T47D (cell line): ENCODE data around the gene MBNL2.

Experiments used
- DNase-seq, 2 experiments: peaks; one replicate each; pipeline versions ENCODE4 v3.0.0 to v3.0.0-alpha.2; 2011 to 2012; ENCODE audit warnings: low read depth in 1 of 2, low spot score in 1 of 2
- JUND ChIP-seq: IDR thresholded peaks from 2 replicates; pipeline ENCODE4 v1.6.1; 2012; ENCODE audit warnings: low read depth
- in situ Hi-C: cut with HindIII; loops from 2 replicates; pipeline ENCODE4 v1.10.0; 2016; ENCODE audit warnings: low sequenced_read_pairs, low pct_unique_long_range_greater_than_20kb

The MBNL2 gene

GRCh38 chr13:97426695-97427094 lies 204.6 kb downstream of the MBNL2 start:
- in situ Hi-C loops: no loop called here
- TF ChIP-seq JUND: no peak
- no peak for DNase-seq

- TF ChIP-seq JUND: no peak
- in situ Hi-C loops: no loop called here
- DNase-seq: no peak
Measured at GRCh38 chr13:97429681-97430081, 207.5 kb downstream of the MBNL2 start.

GRCh38 chr13:97430296-97430695 lies 208.2 kb downstream of the MBNL2 start:
- no peak for TF ChIP-seq JUND
- no peak for DNase-seq
- in situ Hi-C loops: no loop called here

- TF ChIP-seq JUND: no peak
- no peak for DNase-seq
- in situ Hi-C loops: no loop called here
Measured at GRCh38 chr13:97431171-97431764, 209.1 kb downstream of the MBNL2 start.

GRCh38 chr13:97432232-97432916 lies 210.2 kb downstream of the MBNL2 start:
- in situ Hi-C loops: no loop called here
- no peak for TF ChIP-seq JUND
- peak in 1 of 2 experiments; percentile 3 for DNase-seq

- in situ Hi-C loops: no loop called here
- peak; percentile 71 to 100 for DNase-seq
- TF ChIP-seq JUND: no peak; the same call in 1 of the 2 replicates
Measured at GRCh38 chr13:97432917-97433726, 211.0 kb downstream of the MBNL2 start.

- TF ChIP-seq JUND: no peak
- peak; percentile 18 to 89 for DNase-seq
- in situ Hi-C loops: no loop called here
Measured at GRCh38 chr13:97433727-97434396, 211.7 kb downstream of the MBNL2 start, which contains the start of gene RAP2A. RAP2A (plus strand) TSS chr13:97434169; CDS start chr13:97434471, 302 bp downstream.

GRCh38 chr13:97434397-97435201 lies 212.5 kb downstream of the MBNL2 start:
- TF ChIP-seq JUND: no peak
- in situ Hi-C loops: no loop called here
- DNase-seq: peak in 1 of 2 experiments; percentile 28

GRCh38 chr13:97435323-97435722 lies 213.2 kb downstream of the MBNL2 start:
- DNase-seq: no peak
- in situ Hi-C loops: no loop called here
- no peak for TF ChIP-seq JUND

- TF ChIP-seq JUND: no peak
- in situ Hi-C loops: no loop called here
- no peak for DNase-seq
Measured at GRCh38 chr13:97435794-97436193, 213.7 kb downstream of the MBNL2 start.

GRCh38 chr13:97436845-97437244 lies 214.7 kb downstream of the MBNL2 start:
- no peak for TF ChIP-seq JUND
- in situ Hi-C loops: no loop called here
- DNase-seq: no peak

GRCh38 chr13:97437729-97438128 lies 215.6 kb downstream of the MBNL2 start:
- in situ Hi-C loops: no loop called here
- no peak for DNase-seq
- TF ChIP-seq JUND: no peak
